AG08396 (cell line): ENCODE measurements around the gene ELF4.

ENCODE experiments used
- DNase-seq: peaks from one replicate; pipeline ENCODE4 v3.0.0; 2012; ENCODE audit warnings: low spot score, mixed read lengths

Gene ELF4

GRCh38 chrX:130114141-130114588 is 3.9 kb upstream of the ELF4 start:
- DNase-seq = peak; percentile 3

- no peak for DNase-seq
These were observed 1.2 kb upstream of the ELF4 start for GRCh38 chrX:130111220-130112154.

- DNase-seq = peak; percentile 39
These were observed 593 bp downstream of the ELF4 start for GRCh38 chrX:130109429-130110378.

GRCh38 chrX:130108647-130109428 is 1.5 kb downstream of the ELF4 start:
- DNase-seq = peak; percentile 43

GRCh38 chrX:130106071-130106470 is 4.2 kb downstream of the ELF4 start:
- no peak for DNase-seq

GRCh38 chrX:130105244-130105643 is 5.1 kb downstream of the ELF4 start:
- DNase-seq = no peak

GRCh38 chrX:130103605-130104004 is 6.7 kb downstream of the ELF4 start:
- DNase-seq = no peak

GRCh38 chrX:130100180-130100579 is 10.1 kb downstream of the ELF4 start:
- DNase-seq = no peak

GRCh38 chrX:130098210-130098552 is 12.1 kb downstream of the ELF4 start:
- no peak for DNase-seq

GRCh38 chrX:130097507-130098209 is 12.6 kb downstream of the ELF4 start:
- no peak for DNase-seq

- no peak for DNase-seq
These were observed 14.9 kb downstream of the ELF4 start for GRCh38 chrX:130095249-130096030.

GRCh38 chrX:130094696-130095095 is 15.6 kb downstream of the ELF4 start:
- no peak for DNase-seq

GRCh38 chrX:130093271-130093670 is 17.0 kb downstream of the ELF4 start:
- DNase-seq = no peak

GRCh38 chrX:130091980-130092522 is 18.2 kb downstream of the ELF4 start:
- no peak for DNase-seq

GRCh38 chrX:130090364-130090763 is 19.9 kb downstream of the ELF4 start:
- DNase-seq = no peak

- no peak for DNase-seq
These were observed 23.7 kb downstream of the ELF4 start for GRCh38 chrX:130086447-130087206.

GRCh38 chrX:130085551-130086446 is 24.5 kb downstream of the ELF4 start:
- DNase-seq = no peak

- no peak for DNase-seq
These were observed 25.6 kb downstream of the ELF4 start for GRCh38 chrX:130084631-130085237.
